HepG2 (cell line): ENCODE results near the gene ESAM. TPM values are rescaled to one million over a fixed set of nuclear protein-coding genes. Genes with fewer than 3 reads are reported as not detected.
A peak's percentile ranks its signal among the peaks of the same experiment; 100 is the strongest.

Source experiments
- ATAC-seq: fragments of 200-7000 bp; cut with Tn5 transposase; 3 replicates; pipeline ENCODE4 v1.9.1; 2020; ENCODE audit warnings: mild to moderate bottlenecking, moderate library complexity
- BruUV-seq: library from RNA; stranded (reverse); fragments of 400-500 nt; replicated peaks from 2 replicates; lab custom pipeline; 2021; lab: Mats Ljungman, UMichigan
- CTCF ChIA-PET: fragments of 300-600 bp; formaldehyde crosslinking; extraction: SDS; loops from one replicate; lab custom pipeline; 2021; ENCODE audit warnings: low total read pairs, inconsistent platforms, low intra/inter-chr PET ratio; lab: Yijun Ruan, JAX
- POLR2A ChIA-PET: fragments of 350-600 bp; sonication (Branson Sonifier 250); formaldehyde crosslinking; loops from one replicate; lab custom pipeline; 2020; ENCODE audit warnings: antibody characterized with exemption, inconsistent platforms; lab: Yijun Ruan, JAX
- DNase-seq: peaks from one replicate; pipeline ENCODE4 v3.0.0-alpha.2; 2015; ENCODE audit warnings: low spot score
- FAIRE-seq: peaks from 3 replicates; lab custom pipeline; 2011; peaks lifted over from hg19 to GRCh38; lab: Jason Lieb, UNC
- H2AFZ ChIP-seq: one replicate; pipeline ENCODE4 v1.6.1; 2011; ENCODE audit warnings: low read length, inconsistent platforms
- H3K27ac ChIP-seq: fragments of 300-600 bp; 3 replicates; pipeline ENCODE4 v1.8.0; 2011; ENCODE audit warnings: mixed run types, mild to moderate bottlenecking, mixed read lengths, low read length, inconsistent platforms; ENCODE audit not compliant: insufficient read depth; ENCODE audit errors: extremely low read length
- H3K27me3 ChIP-seq, 2 experiments: fragments of 200-600 bp in 1 of 2; 2 replicates in 1 of 2; 3 replicates in 1 of 2; pipeline versions ENCODE4 v1.6.0 to v1.8.0; 2011; ENCODE audit warnings: low read length in 2 of 2, mild to moderate bottlenecking in 2 of 2, moderate library complexity in 2 of 2, inconsistent platforms in 1 of 2; ENCODE audit not compliant: insufficient read depth in 2 of 2, control insufficient read depth in 1 of 2
- H3K36me3 ChIP-seq, 2 experiments: fragments of 200-600 bp in 1 of 2; replicated peaks in 1 of 2; 2 replicates in 1 of 2; 3 replicates in 1 of 2; pipeline versions ENCODE4 v1.5.1 to v1.8.0; 2011; ENCODE audit warnings: low read length in 2 of 2, inconsistent platforms in 1 of 2; ENCODE audit not compliant: insufficient read depth in 2 of 2, control insufficient read depth in 1 of 2
- H3K4me1 ChIP-seq: 2 replicates; pipeline ENCODE4 v1.5.1; 2012; ENCODE audit warnings: low read length, inconsistent platforms; ENCODE audit not compliant: insufficient read depth
- H3K4me2 ChIP-seq: 2 replicates; pipeline ENCODE4 v1.6.0; 2011; ENCODE audit warnings: low read depth, low read length, inconsistent platforms
- H3K4me3 ChIP-seq, 3 experiments: fragments of 200-600 bp in 1 of 3; sonication (generic), shearing (Covaris generic) in 1 of 3; replicated peaks in 1 of 3; 2 replicates each; pipeline ENCODE4 v1.5.1; 2011 to 2016; ENCODE audit warnings: low read length in 3 of 3, inconsistent platforms in 2 of 3, low read depth in 2 of 3, mild to moderate bottlenecking in 2 of 3, control low read depth in 1 of 3, mixed read lengths in 1 of 3; ENCODE audit not compliant: insufficient read depth in 1 of 3
- H3K79me2 ChIP-seq: one replicate; pipeline ENCODE4 v1.6.1; 2011; ENCODE audit warnings: low read length, inconsistent platforms; ENCODE audit not compliant: insufficient read depth
- H3K9ac ChIP-seq: 2 replicates; pipeline ENCODE4 v1.6.0; 2011; ENCODE audit warnings: mild to moderate bottlenecking, low read depth, low read length, inconsistent platforms; ENCODE audit not compliant: insufficient read depth
- H3K9me3 ChIP-seq: 2 replicates; pipeline ENCODE4 v1.5.1; 2012; ENCODE audit warnings: mild to moderate bottlenecking, low read length
- H4K20me1 ChIP-seq: 2 replicates; pipeline ENCODE4 v1.6.0; 2011; ENCODE audit warnings: inconsistent platforms, mild to moderate bottlenecking, low read length, moderate library complexity; ENCODE audit not compliant: insufficient read depth
- ATF1 ChIP-seq: IDR thresholded peaks from 2 replicates; pipeline ENCODE4 v1.6.1; 2016; ENCODE audit warnings: mild to moderate bottlenecking, control low read depth
- GATAD2A ChIP-seq: IDR thresholded peaks from 2 replicates; pipeline ENCODE4 v1.6.1; 2016
- KLF11 ChIP-seq: IDR thresholded peaks from 2 replicates; pipeline ENCODE4 v1.6.1; 2016; ENCODE audit warnings: missing compliant biosample characterization
- KLF13 ChIP-seq: sonication (generic); formaldehyde crosslinking; IDR thresholded peaks from 2 replicates; pipeline ENCODE4 v1.4.0; 2020; ENCODE audit warnings: mild to moderate bottlenecking, missing genetic modification reagents
- MAFF ChIP-seq: IDR thresholded peaks from 2 replicates; pipeline ENCODE4 v1.6.1; 2011; ENCODE audit warnings: low read depth, low read length, improper control_type of control experiment
- MAFK ChIP-seq, 2 experiments: IDR thresholded peaks in 1 of 2; conservative IDR thresholded peaks in 1 of 2; 2 replicates each; pipeline ENCODE4 v1.6.1; 2011; ENCODE audit warnings: improper control_type of control experiment in 2 of 2, low read length in 2 of 2
- RCOR2 ChIP-seq: IDR thresholded peaks from 2 replicates; pipeline ENCODE4 v1.6.1; 2016; ENCODE audit warnings: missing biosample characterization, missing genetic modification reagents
- RXRB ChIP-seq: IDR thresholded peaks from 2 replicates; pipeline ENCODE4 v1.6.1; 2016; ENCODE audit warnings: borderline replicate concordance, missing genetic modification reagents, missing compliant biosample characterization
- SAFB2 ChIP-seq: sonication (generic); formaldehyde crosslinking; IDR thresholded peaks from 2 replicates; pipeline ENCODE4 v1.5.1; 2020; ENCODE audit warnings: missing genetic modification reagents, low read depth, mild to moderate bottlenecking, borderline replicate concordance
- SRY ChIP-seq: sonication (generic); formaldehyde crosslinking; IDR thresholded peaks from 2 replicates; pipeline ENCODE4 v1.8.0; 2022; ENCODE audit warnings: mild to moderate bottlenecking, missing genetic modification reagents
- ZFP90 ChIP-seq: sonication (generic); formaldehyde crosslinking; IDR thresholded peaks from 2 replicates; pipeline ENCODE4 v1.8.0; 2022; ENCODE audit warnings: missing genetic modification reagents, mild to moderate bottlenecking, inconsistent platforms, borderline replicate concordance
- ZFX ChIP-seq: sonication (generic); formaldehyde crosslinking; IDR thresholded peaks from 2 replicates; pipeline ENCODE4 v1.4.0; 2020; ENCODE audit warnings: mild to moderate bottlenecking, low read depth, missing genetic modification reagents, moderate library complexity
- ZNF496 ChIP-seq: sonication (generic); formaldehyde crosslinking; IDR thresholded peaks from 2 replicates; pipeline ENCODE4 v1.8.1; 2023; ENCODE audit warnings: mild to moderate bottlenecking, moderate library complexity, missing genetic modification reagents; ENCODE audit not compliant: insufficient replicate concordance
- ZNF629 ChIP-seq: sonication (generic); formaldehyde crosslinking; conservative IDR thresholded peaks from 2 replicates; pipeline ENCODE4 v1.5.0; 2020; ENCODE audit warnings: missing genetic modification reagents
- ZNF777 ChIP-seq: sonication (generic); formaldehyde crosslinking; IDR thresholded peaks from 2 replicates; pipeline ENCODE4 v1.4.0; 2020; ENCODE audit warnings: missing genetic modification reagents
- ZSCAN25 ChIP-seq: sonication (generic); formaldehyde crosslinking; IDR thresholded peaks from 2 replicates; pipeline ENCODE4 v1.8.0; 2022; ENCODE audit warnings: mild to moderate bottlenecking, missing genetic modification reagents
- WGBS: methylation state at CpG from one replicate; pipeline ENCODE4 v1.1.6; 2017; ENCODE audit warnings: low lambda C conversion rate; 5-methylcytosine and 5-hydroxymethylcytosine counted together
- in situ Hi-C: cut with HindIII; loops from 2 replicates; pipeline ENCODE4 v1.10.0; 2017; ENCODE audit warnings: low pct_unique_long_range_greater_than_20kb; ENCODE audit not compliant: extremely low pct_ligation_motif_present
- intact Hi-C: fragments of 100-400 bp; cut with micrococcal nuclease; formaldehyde crosslinking; loops from one replicate; pipeline ENCODE4 v1.10.0; 2022; ENCODE audit not compliant: unreplicated experiment
- polyA plus RNA-seq, 8 experiments: library from polyadenylated mRNA; depleted of rRNA in 3 of 8; stranded (reverse) in 7 of 8; unstranded in 1 of 8; fragments of >200 nt; fragmentation: Illumina TruSeq in 4 of 8; extraction: Trizol in 4 of 8; gene quantifications; 2 replicates each; pipeline versions ENCODE4 v1.2.1 to v1.2.3, GENCODE V29; 2011 to 2016; ENCODE audit warnings: low read depth in 4 of 8, missing spikeins in 1 of 8, mixed read lengths in 1 of 8; ENCODE audit not compliant: insufficient read depth in 1 of 8
- total RNA-seq, 5 experiments: library from RNA; depleted of rRNA; stranded (reverse); fragments of >200 nt; fragmentation: Illumina TruSeq; extraction: Trizol; gene quantifications; 2 replicates each; pipeline ENCODE4 v1.2.3, GENCODE V29; 2016; ENCODE audit warnings: low read depth in 1 of 5
- TF ChIP-seq, protein P1 (sequence below): sonication (generic); formaldehyde crosslinking; IDR thresholded peaks from 2 replicates; pipeline ENCODE4 v1.4.0; 2020; ENCODE audit warnings: missing genetic modification reagents
- TF ChIP-seq, protein P2 (sequence below): sonication (generic); formaldehyde crosslinking; IDR thresholded peaks from 2 replicates; pipeline ENCODE4 v1.4.0; 2020; ENCODE audit warnings: mild to moderate bottlenecking, missing genetic modification reagents, borderline replicate concordance
- TF ChIP-seq, protein P3 (sequence below): IDR thresholded peaks from 2 replicates; pipeline ENCODE4 v1.6.1; 2016; ENCODE audit warnings: low read depth

ESAM gene
- total and polyA plus RNA-seq, 2 of the 13 experiments (the other 11 are each of a cell fraction or from before 2014, with no cell fraction given): 1.2 to 6.8 TPM

DNA sequence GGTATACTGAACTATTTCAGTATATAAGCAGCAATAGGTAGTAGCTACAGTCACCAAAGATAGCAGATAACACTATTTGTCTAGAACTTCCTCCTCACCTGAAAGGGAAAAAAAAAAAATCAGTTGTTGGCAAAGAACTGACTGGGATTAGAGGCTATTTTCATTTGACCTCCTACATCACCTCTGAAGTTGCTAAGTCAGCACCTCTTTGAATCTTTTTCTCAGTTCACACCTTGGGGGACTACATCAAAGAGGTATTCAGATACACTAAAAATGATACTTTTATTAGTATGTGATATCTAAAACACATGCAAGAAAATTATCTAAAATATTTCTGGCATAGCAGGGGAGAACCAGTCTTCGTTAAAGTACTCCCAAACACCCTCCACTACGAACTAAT is 22.0 kb upstream of the ESAM start:
- FAIRE-seq (no peak), DNase-seq (no peak), ATAC-seq (no peak)
- POLR2A ChIA-PET: no interaction called here
- intact Hi-C loops (no loop called here), in situ Hi-C loops (no loop called here)
- H4K20me1 ChIP-seq: peaks cover 3% of the 10 kb centered on the region; the same call in 1 of the 2 replicates
- H3K36me3 ChIP-seq: no peaks in the 10 kb centered on the region
- H3K27me3 ChIP-seq: no peaks in the 10 kb centered on the region
- H3K9me3 ChIP-seq: no peaks in the 10 kb centered on the region
- TF ChIP-seq MAFK (conservative IDR thresholded peaks at IDR 0.05 in 1 of 2, IDR thresholded peaks at IDR 0.05 in 1 of 2; ENCODE audit: low read length in 2 of 2) (peak; percentile 44 to 68; a peak in 3 of 4 replicates), KLF11 (CRISPR knock-in tag) (no peak), MAFF (0 out of 2 replicates have a peak, but pooled peaks have one; percentile 26), SAFB2 (no peak)
- H3K27ac ChIP-seq: no peak overlapping the region
- H3K4me3 ChIP-seq: no peak overlapping the region
- H3K4me1 ChIP-seq: no peaks in the 10 kb centered on the region
- 93% methylated on average over 2 of the region's 2 CpGs for WGBS
- no peak overlapping the region for H3K9ac ChIP-seq
- H2AFZ ChIP-seq: no peak overlapping the region
- no TSS peak for BruUV-seq
- CTCF ChIA-PET: no interaction called here
- no peak overlapping the region for H3K4me2 ChIP-seq
- H3K79me2 ChIP-seq: peaks cover 18% of the 10 kb centered on the region

DNA sequence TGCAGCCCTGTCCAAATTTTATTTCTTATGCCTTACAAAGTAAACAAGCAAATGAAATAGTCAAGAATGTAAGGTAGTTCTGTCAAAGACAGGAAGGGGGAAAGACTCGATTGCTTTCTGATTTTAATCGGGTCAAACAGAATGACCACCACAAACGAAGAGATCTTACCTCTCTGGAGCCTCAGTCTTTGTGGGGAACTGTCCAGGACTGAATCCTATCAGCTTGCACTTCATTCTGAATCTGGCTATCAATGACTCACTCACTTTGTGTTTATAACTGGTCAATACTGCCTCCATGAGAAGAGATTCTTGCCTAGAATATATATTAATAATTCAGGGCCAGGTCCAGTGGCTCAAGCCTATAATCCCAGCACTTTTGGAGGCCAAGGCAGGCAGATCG is 20.9 kb upstream of the ESAM start:
- ATAC-seq (no peak), FAIRE-seq (no peak), DNase-seq (no peak)
- Histone ChIP-seq H3K9me3 (no peaks in the 10 kb centered on the region), H2AFZ (no peak overlapping the region), H3K4me2 (no peak overlapping the region), H3K27ac (no peak overlapping the region), H3K27me3 (no peaks in the 10 kb centered on the region), H3K9ac (no peak overlapping the region), H3K4me3 (no peak overlapping the region), H3K79me2 (peaks cover 8% of the 10 kb centered on the region), H4K20me1 (no peaks in the 10 kb centered on the region), H3K4me1 (no peaks in the 10 kb centered on the region), H3K36me3 (no peaks in the 10 kb centered on the region)
- WGBS: 98% methylated on average over 4 of the region's 4 CpGs
- intact Hi-C loops: no loop called here
- BruUV-seq: no TSS peak
- in situ Hi-C loops: no loop called here
- ChIA-PET CTCF (no interaction called here), POLR2A (no interaction called here)
- TF ChIP-seq, protein P1, sequence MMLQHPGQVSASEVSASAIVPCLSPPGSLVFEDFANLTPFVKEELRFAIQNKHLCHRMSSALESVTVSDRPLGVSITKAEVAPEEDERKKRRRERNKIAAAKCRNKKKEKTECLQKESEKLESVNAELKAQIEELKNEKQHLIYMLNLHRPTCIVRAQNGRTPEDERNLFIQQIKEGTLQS (CRISPR knock-in tag): no peak
- TF ChIP-seq, protein P2, sequence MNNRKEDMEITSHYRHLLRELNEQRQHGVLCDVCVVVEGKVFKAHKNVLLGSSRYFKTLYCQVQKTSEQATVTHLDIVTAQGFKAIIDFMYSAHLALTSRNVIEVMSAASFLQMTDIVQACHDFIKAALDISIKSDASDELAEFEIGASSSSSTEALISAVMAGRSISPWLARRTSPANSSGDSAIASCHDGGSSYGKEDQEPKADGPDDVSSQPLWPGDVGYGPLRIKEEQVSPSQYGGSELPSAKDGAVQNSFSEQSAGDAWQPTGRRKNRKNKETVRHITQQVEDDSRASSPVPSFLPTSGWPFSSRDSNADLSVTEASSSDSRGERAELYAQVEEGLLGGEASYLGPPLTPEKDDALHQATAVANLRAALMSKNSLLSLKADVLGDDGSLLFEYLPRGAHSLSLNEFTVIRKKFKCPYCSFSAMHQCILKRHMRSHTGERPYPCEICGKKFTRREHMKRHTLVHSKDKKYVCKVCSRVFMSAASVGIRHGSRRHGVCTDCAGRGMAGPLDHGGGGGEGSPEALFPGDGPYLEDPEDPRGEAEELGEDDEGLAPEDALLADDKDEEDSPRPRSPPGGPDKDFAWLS: no peak
- TF ChIP-seq SRY (no peak), RCOR2 (no peak), ZFX (no peak), KLF13 (CRISPR knock-in tag) (no peak), GATAD2A (CRISPR knock-in tag) (no peak), ZNF629 (no peak), RXRB (CRISPR knock-in tag) (no peak), ATF1 (CRISPR knock-in tag) (no peak), ZNF496 (no peak), ZNF777 (no peak), ZSCAN25 (no peak), ZFP90 (CRISPR knock-in tag) (no peak)
- TF ChIP-seq, protein P3, sequence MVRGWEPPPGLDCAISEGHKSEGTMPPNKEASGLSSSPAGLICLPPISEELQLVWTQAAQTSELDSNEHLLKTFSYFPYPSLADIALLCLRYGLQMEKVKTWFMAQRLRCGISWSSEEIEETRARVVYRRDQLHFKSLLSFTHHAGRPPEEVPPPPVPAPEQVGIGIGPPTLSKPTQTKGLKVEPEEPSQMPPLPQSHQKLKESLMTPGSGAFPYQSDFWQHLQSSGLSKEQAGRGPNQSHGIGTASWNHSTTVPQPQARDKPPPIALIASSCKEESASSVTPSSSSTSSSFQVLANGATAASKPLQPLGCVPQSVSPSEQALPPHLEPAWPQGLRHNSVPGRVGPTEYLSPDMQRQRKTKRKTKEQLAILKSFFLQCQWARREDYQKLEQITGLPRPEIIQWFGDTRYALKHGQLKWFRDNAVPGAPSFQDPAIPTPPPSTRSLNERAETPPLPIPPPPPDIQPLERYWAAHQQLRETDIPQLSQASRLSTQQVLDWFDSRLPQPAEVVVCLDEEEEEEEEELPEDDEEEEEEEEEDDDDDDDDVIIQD: no peak
